Heart left ventricle (tissue), 16 donors: ENCODE data around the gene KLK7. TPM values are rescaled to one million over a fixed set of nuclear protein-coding genes. Genes with fewer than 3 reads are reported as not detected.

Experiments used
- ATAC-seq, 4 donors: fragments of 200-7000 bp; cut with Tn5 transposase; one replicate each; pipeline ENCODE4 v1.9.1; 2020 to 2022; ENCODE audit warnings: moderate library complexity in 4 of 4, mild to moderate bottlenecking in 3 of 4, moderate number of reproducible peaks in 1 of 4
- DNase-seq, 5 donors: peaks; one replicate each; pipeline ENCODE4 v3.0.0-alpha.2; 2020
- H3K27ac ChIP-seq, 12 donors: fragments of 200-600 bp; sonication (generic) in 4 of 12; one replicate each; pipeline versions ENCODE4 v1.5.0 to v1.8.0; 2016 to 2022; ENCODE audit warnings: mild to moderate bottlenecking in 2 of 12
- H3K27me3 ChIP-seq, 9 donors: fragments of 200-600 bp; sonication (generic) in 2 of 9; one replicate each; pipeline versions ENCODE4 v1.5.1 to v1.8.0; 2016 to 2022; ENCODE audit warnings: mild to moderate bottlenecking in 3 of 9
- H3K36me3 ChIP-seq, 9 donors: fragments of 200-600 bp; sonication (generic) in 2 of 9; one replicate each; pipeline versions ENCODE4 v1.5.0 to v1.8.0; 2018 to 2022; ENCODE audit warnings: mild to moderate bottlenecking in 2 of 9
- H3K4me1 ChIP-seq, 12 donors: fragments of 200-600 bp; sonication (generic) in 4 of 12; one replicate each; pipeline versions ENCODE4 v1.5.0 to v1.8.0; 2016 to 2022; ENCODE audit warnings: mild to moderate bottlenecking in 3 of 12
- H3K4me3 ChIP-seq, 12 donors: fragments of 200-600 bp; sonication (generic) in 4 of 12; one replicate each; pipeline versions ENCODE4 v1.5.0 to v1.8.0; 2017 to 2022; ENCODE audit warnings: mild to moderate bottlenecking in 9 of 12, moderate library complexity in 4 of 12
- H3K9me3 ChIP-seq, 12 donors: fragments of 200-600 bp; sonication (generic) in 4 of 12; one replicate each; pipeline versions ENCODE4 v1.5.0 to v1.8.0; 2016 to 2022; ENCODE audit warnings: mild to moderate bottlenecking in 1 of 12
- CTCF ChIP-seq, 12 donors: fragments of 200-600 bp; sonication (generic) in 4 of 12; IDR thresholded peaks; one replicate each; pipeline versions ENCODE4 v1.5.0 to v1.8.0; 2018 to 2022; ENCODE audit warnings: antibody characterized with exemption in 12 of 12, mild to moderate bottlenecking in 5 of 12
- POLR2A ChIP-seq, 2 donors: fragments of 450-650 bp; IDR thresholded peaks; one replicate each; pipeline ENCODE4 v1.6.1; 2017; ENCODE audit warnings: antibody characterized with exemption in 2 of 2, mild to moderate bottlenecking in 2 of 2, moderate library complexity in 2 of 2
- WGBS, 4 donors: extraction: QIAGEN DNeasy Blood & Tissue Kit in 2 of 4; methylation state at CpG; one replicate each; pipeline versions ENCODE4 v1.1.5 to v1.1.7; 2013 to 2018; 5-methylcytosine and 5-hydroxymethylcytosine counted together
- intact Hi-C, 10 donors: fragments of 100-400 bp; cut with DNase I; formaldehyde crosslinking; loops; one replicate each; pipeline versions ENCODE4 v1.11.1 to v1.14.2; 2022
- polyA plus RNA-seq, 2 donors: library from polyadenylated mRNA; stranded (reverse); fragments of 200-250 nt; gene quantifications; one replicate each; pipeline ENCODE4 v1.2.3, GENCODE V29; 2013
- total RNA-seq, 9 donors: library from RNA; depleted of rRNA in 2 of 9; stranded (reverse); fragments of >200 nt in 2 of 9; fragmentation: NEBNext Ultra II Directional in 3 of 9; extraction: Animal tissue kit (Norgen Biotek cat#: 25700) in 3 of 9; gene quantifications; one replicate each; pipeline versions ENCODE4 v1.1.0 to v1.2.4, GENCODE V29; 2016 to 2023
- donor health status: ischemic (EF 13 %, LVEDD 7.1; RV severe dilation, severe dysfunction).
- donor health status: healthy with polysubstance abuse.
- donor health status: DM: no; HTN: yes; CAD: no.
- donor health status: DM: no; HTN: no; CAD: no.
- donor health status: ischemic (EF 25% LVEDD 6.9; RV normal size, moderate dysfunction).
- donor health status: ischemic (EF 25% LVEDD 5.7; RV mildly dilated, moderate dysfunction).
- donor health status: healthy.
- donor health status: DM: yes; HTN: yes; CAD: no.
- donor health status: ischemic (EF 35%, LVEDD 5.7; RV mildly dilated, moderate dysfunction).
- donor health status: nonischemic (EF 11% LVEDD 7.7; RV severe dilation, severe dysfunction).
- donor health status: DM: yes; HTN: yes; CAD: no.
- donor health status: PGD.
- donor health status: ischemic (EF 29% LVEDD 5.4; RV normal size, mild dysfunction).
- donor health status: nonischemic (EF 23%, LVEDD 6.1; RV moderate dilation, normal function).

The KLK7 gene
- total and polyA plus RNA-seq, 11 donors, result 4.1 TPM; not detected in 10

GRCh38 chr19:51025809-51026553 is 42.3 kb upstream of the KLK7 start:
- WGBS, 4 donors, result 38 to 53% (median 45%) methylated on average over 13 to 18 of the region's 18 CpGs

GRCh38 chr19:51025401-51025800 is 41.7 kb upstream of the KLK7 start:
- DNase-seq (no peak), ATAC-seq (no peak)
- H3K4me3 ChIP-seq, result no peak overlapping the region
- H3K27ac ChIP-seq, result no peak overlapping the region
- 62 to 74% (median 69%) methylated on average over 6 of the region's 6 CpGs for WGBS, 4 donors
- H3K9me3 ChIP-seq, result no peaks in the 10 kb centered on the region
- intact Hi-C loops, result loop anchor here in 4 of 10 donors (5.0 to 10.0 kb wide), 3 partner anchors 67 to 149 kb away; no protein-coding TSS in a partner anchor
- TF ChIP-seq CTCF (IDR thresholded peaks at IDR 0.05) (no peak), POLR2A (IDR thresholded peaks at IDR 0.05) (no peak)
- peaks cover 0 to 56% (median 16%) of the 10 kb centered on the region in 9 donors for H3K27me3 ChIP-seq
- peaks cover 0 to 6% (median 0%) of the 10 kb centered on the region in 12 donors for H3K4me1 ChIP-seq
- no peaks in the 10 kb centered on the region for H3K36me3 ChIP-seq

More at GRCh38 chr19:51025809-51026553, 42.3 kb upstream of the KLK7 start:
- Histone ChIP-seq H3K4me1 (peaks cover 0 to 6% (median 0%) of the 10 kb centered on the region in 12 donors), H3K27ac (no peak overlapping the region), H3K27me3 (peaks cover 0 to 60% (median 16%) of the 10 kb centered on the region in 9 donors), H3K4me3 (peak overlapping the region in 3 of 12 donors; percentile 10 to 25 (median 10)), H3K9me3 (no peaks in the 10 kb centered on the region), H3K36me3 (no peaks in the 10 kb centered on the region)
- ATAC-seq (peak in 3 of 4 donors; percentile 24 to 42 (median 35)), DNase-seq (no peak)
- no peak for TF ChIP-seq CTCF (IDR thresholded peaks at IDR 0.05)
- no peak for TF ChIP-seq POLR2A (IDR thresholded peaks at IDR 0.05)
- intact Hi-C loops, result loop anchor here in 4 of 10 donors (5.0 to 10.0 kb wide), 3 partner anchors 66 to 149 kb away; no protein-coding TSS in a partner anchor

- no peak for TF ChIP-seq POLR2A (IDR thresholded peaks at IDR 0.05)
- no peak for TF ChIP-seq CTCF (IDR thresholded peaks at IDR 0.05)
- H3K27me3 ChIP-seq, result peaks cover 0 to 56% (median 16%) of the 10 kb centered on the region in 9 donors
- intact Hi-C loops, result loop anchor here in 6 of 10 donors (5.0 to 10.0 kb wide), 5 partner anchors 62 to 150 kb away; no protein-coding TSS in a partner anchor
- H3K4me3 ChIP-seq, result no peak overlapping the region
- 55 to 65% (median 59%) methylated on average over 5 of the region's 5 CpGs for WGBS, 4 donors
- DNase-seq, result no peak
- peaks cover 0 to 6% (median 0%) of the 10 kb centered on the region in 12 donors for H3K4me1 ChIP-seq
- H3K27ac ChIP-seq, result no peak overlapping the region
- no peaks in the 10 kb centered on the region for H3K9me3 ChIP-seq
- no peaks in the 10 kb centered on the region for H3K36me3 ChIP-seq
- ATAC-seq, result no peak
These were observed 41.2 kb upstream of the KLK7 start for GRCh38 chr19:51024924-51025323.

GRCh38 chr19:51023946-51024345 is 40.2 kb upstream of the KLK7 start:
- peaks cover under 1 to 59% (median 24%) of the 10 kb centered on the region in 9 donors for H3K27me3 ChIP-seq
- no peak for DNase-seq
- TF ChIP-seq CTCF (IDR thresholded peaks at IDR 0.05) (no peak), POLR2A (IDR thresholded peaks at IDR 0.05) (no peak)

More at GRCh38 chr19:51023946-51024345, 40.2 kb upstream of the KLK7 start:
- intact Hi-C loops, result loop anchor here in 5 of 10 donors (5.0 to 10.0 kb wide), 4 partner anchors 63 to 151 kb away; no protein-coding TSS in a partner anchor
- Histone ChIP-seq H3K4me1 (peaks cover 0 to 16% (median 6%) of the 10 kb centered on the region in 12 donors), H3K27ac (no peak overlapping the region), H3K9me3 (no peaks in the 10 kb centered on the region), H3K4me3 (no peak overlapping the region), H3K36me3 (no peaks in the 10 kb centered on the region)
- no peak for ATAC-seq
- 66 to 74% (median 70%) methylated on average over 11 of the region's 11 CpGs for WGBS, 4 donors
